Measurements from ENCODE around the gene RALGAPA2. TPM values are rescaled to one million over a fixed set of nuclear protein-coding genes. Genes with fewer than 3 reads are reported as not detected.

RALGAPA2 gene
- total and polyA plus RNA-seq, 2 donors (not counting 3 experiments of a cell fraction or from before 2014, with no cell fraction given) = 10.0 to 46.8 TPM

GRCh38 chr20:20554951-20555350 is 157.5 kb downstream of the RALGAPA2 start:
- Histone ChIP-seq H2AFZ (ENCODE audit: low read depth, low read length) (no peak overlapping the region), H3K4me2 (ENCODE audit: insufficient read depth, low read length) (no peak overlapping the region), H4K20me1 (replicated peaks; ENCODE audit: control insufficient read depth, extremely low read depth, insufficient read depth, low read length) (no peaks in the 10 kb centered on the region), H3K9ac (replicated peaks; ENCODE audit: extremely low read depth, insufficient read depth, low read length) (no peak overlapping the region), H3K79me2 (ENCODE audit: control insufficient read depth, insufficient read depth, low read length) (no peaks in the 10 kb centered on the region), H3K27ac (ENCODE audit: insufficient read depth, low read depth, low read length) (no peak overlapping the region), H3K4me1 (ENCODE audit: control insufficient read depth, extremely low read depth, insufficient read depth, low read length) (no peaks in the 10 kb centered on the region), H3K27me3 (ENCODE audit: control insufficient read depth in 2 of 2, insufficient read depth in 2 of 2, low read length in 2 of 2) (no peaks in the 10 kb centered on the region), H3K4me3 (replicated peaks in 1 of 3; ENCODE audit: insufficient read depth in 1 of 3, low read depth in 1 of 3, low read length in 3 of 3) (no peak overlapping the region), H3K9me1 (replicated peaks; ENCODE audit: control insufficient read depth, extremely low read depth, insufficient read depth, low read length) (peaks cover 2% of the 10 kb centered on the region), H3K9me3 (replicated peaks; ENCODE audit: control insufficient read depth, insufficient read depth, low read length) (no peaks in the 10 kb centered on the region), H3K36me3 (ENCODE audit: control insufficient read depth in 2 of 2, extremely low read depth in 1 of 2, insufficient read depth in 2 of 2, low read length in 2 of 2) (peaks cover 0 to 5% of the 10 kb centered on the region in 2 experiments)
- DNase-seq (ENCODE audit: low read depth, low spot score) = no peak
- CTCF ChIA-PET = interaction anchor here (1.2 to 1.3 kb wide), 2 partner anchors 14 to 39 kb away, joined by 3 to 4 read pairs; no protein-coding TSS in a partner anchor
- dilution Hi-C loops (cut with MboI; ENCODE audit: extremely low pct_ligation_motif_present, low sequenced_read_pairs) (no loop called here), intact Hi-C loops (cut with micrococcal nuclease) (no loop called here)
- POLR2A ChIA-PET = no interaction called here
- FAIRE-seq = no peak
- no TSS peak for BruUV-seq (replicated peaks)
- TF ChIP-seq POLR2AphosphoS5 (IDR thresholded peaks at IDR 0.05; ENCODE audit: insufficient read depth, low read depth, low read length) (no peak), JUN (IDR thresholded peaks at IDR 0.05; ENCODE audit: borderline replicate concordance, insufficient read depth, insufficient read length, low read depth) (no peak), MAX (IDR thresholded peaks at IDR 0.05; ENCODE audit: insufficient read depth, insufficient read length) (no peak), POLR2A (IDR thresholded peaks at IDR 0.05; ENCODE audit: low read depth, low read length) (no peak), EZH2 (IDR thresholded peaks at IDR 0.05; ENCODE audit: borderline replicate concordance, low read depth, low read length, severe bottlenecking) (no peak), GATA2 (IDR thresholded peaks at IDR 0.05; ENCODE audit: insufficient read depth, insufficient read length, low read depth, low read length) (no peak), FOS (IDR thresholded peaks at IDR 0.05; ENCODE audit: borderline replicate concordance, insufficient read depth, low read length) (no peak), MYC (IDR thresholded peaks at IDR 0.05; ENCODE audit: low read depth, low read length) (no peak), CTCF (IDR thresholded peaks at IDR 0.05; ENCODE audit: extremely low read depth in 1 of 2, insufficient read depth in 1 of 2, low read depth in 1 of 2, low read length in 2 of 2) (no peak)

Measured in endothelial cell of umbilical vein (primary cell).